ENCODE measurements around the gene SLC46A1. TPM values are rescaled to one million over a fixed set of nuclear protein-coding genes. Genes with fewer than 3 reads are reported as not detected.
A peak's percentile ranks its signal among the peaks of the same experiment; 100 is the strongest.
"Not testable (repeated sequence)": the region's sequence is repeated elsewhere in the genome, so short reads cannot be mapped to it uniquely, and the experiment has no call there.

The SLC46A1 gene
- 3.9 and 4.1 TPM in 2 replicates for total RNA-seq (2012; rRNA removed)

DNA sequence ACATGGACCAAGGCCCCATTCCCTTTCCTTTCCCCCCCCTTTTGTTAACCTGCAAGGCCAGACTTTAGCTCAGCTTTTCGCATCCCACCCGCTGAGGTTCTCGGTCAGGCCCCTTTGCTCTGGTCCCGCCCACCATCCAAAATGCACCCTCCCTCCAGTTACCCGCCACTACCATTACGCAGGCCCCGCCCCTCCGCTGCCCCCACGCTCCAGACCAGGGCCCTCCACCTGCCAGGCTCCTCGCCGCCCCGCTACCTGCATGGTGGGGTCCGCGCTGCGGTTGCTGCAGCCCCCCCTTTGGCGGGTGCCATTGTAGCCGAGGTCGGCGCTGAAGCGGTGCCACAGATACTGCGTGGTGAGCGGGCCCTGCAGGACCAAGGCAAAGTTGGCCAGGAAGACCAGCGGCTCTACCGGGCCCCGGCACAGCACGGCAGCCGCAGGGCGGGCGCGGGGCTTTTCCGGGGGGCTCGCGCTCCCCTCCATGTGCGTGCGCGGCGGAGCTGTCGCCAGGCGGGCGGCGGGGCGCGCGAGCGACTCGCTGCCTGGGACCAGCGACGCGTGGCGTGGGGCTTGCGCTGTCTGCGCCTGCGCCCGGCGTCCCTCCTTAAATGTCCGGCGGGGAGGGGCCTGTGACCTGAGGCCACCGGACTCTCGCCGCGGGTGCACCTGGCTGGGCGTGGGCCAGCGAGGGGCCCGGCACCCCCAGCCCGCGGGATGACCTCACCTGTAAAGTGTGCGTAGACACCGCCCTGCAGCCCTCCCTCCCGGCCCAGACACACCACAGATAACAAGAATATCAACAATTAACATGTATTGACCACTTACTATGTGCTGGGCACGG lies at the start of gene SLC46A1:
SLC46A1 (minus strand) TSS at position 581 of the 841 bp plus-strand sequence; CDS start at position 483, 98 bp downstream.
- peaks cover 17% of the 10 kb centered on the region for H3K4me1 ChIP-seq (ENCODE audit: control insufficient read depth, insufficient read depth, low read length)
- peaks cover 6% of the 10 kb centered on the region for H3K27me3 ChIP-seq (ENCODE audit: control insufficient read depth, insufficient read depth, low read length)
- no peaks in the 10 kb centered on the region for H3K9me3 ChIP-seq (replicated peaks; ENCODE audit: low read length)
- H3K9ac ChIP-seq (ENCODE audit: low read depth, low read length) = peak within 1 kb of the TSS; percentile 66
- H3K4me2 ChIP-seq (ENCODE audit: low read length) = peak within 1 kb of the TSS; percentile 98
- H3K36me3 ChIP-seq (ENCODE audit: insufficient read depth, low read length) = no peaks in the 10 kb centered on the region
- peak within 1 kb of the TSS; percentile 82 for H3K4me3 ChIP-seq (ENCODE audit: low read length)

DNA sequence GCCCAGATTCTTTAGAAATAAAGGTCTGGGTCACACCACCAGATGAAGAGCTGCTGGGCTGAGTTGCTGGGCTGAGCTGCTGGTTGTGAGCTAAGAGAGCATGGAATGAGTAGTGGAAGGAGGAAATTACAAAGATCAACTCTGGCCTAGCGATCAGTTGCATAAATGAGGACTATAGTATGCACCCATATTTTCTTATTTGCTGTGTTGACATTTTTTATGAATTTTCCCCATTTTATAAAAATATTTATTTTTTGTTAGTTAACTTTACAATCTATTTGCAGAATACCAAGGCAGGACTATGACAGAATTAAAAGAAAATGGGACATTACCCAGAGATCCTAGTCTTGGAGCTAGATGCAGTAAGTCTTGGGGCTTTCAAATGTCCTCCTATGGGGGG lies 43.8 kb upstream of the SLC46A1 start:
- Histone ChIP-seq H3K9me3 (replicated peaks; ENCODE audit: low read length) (no peaks in the 10 kb centered on the region), H3K9ac (ENCODE audit: low read depth, low read length) (no peak overlapping the region), H3K4me3 (ENCODE audit: low read length) (no peak overlapping the region), H3K27me3 (ENCODE audit: control insufficient read depth, insufficient read depth, low read length) (peaks cover 28% of the 10 kb centered on the region), H3K36me3 (ENCODE audit: insufficient read depth, low read length) (no peaks in the 10 kb centered on the region), H3K4me2 (ENCODE audit: low read length) (no peak overlapping the region), H3K4me1 (ENCODE audit: control insufficient read depth, insufficient read depth, low read length) (no peaks in the 10 kb centered on the region)

DNA sequence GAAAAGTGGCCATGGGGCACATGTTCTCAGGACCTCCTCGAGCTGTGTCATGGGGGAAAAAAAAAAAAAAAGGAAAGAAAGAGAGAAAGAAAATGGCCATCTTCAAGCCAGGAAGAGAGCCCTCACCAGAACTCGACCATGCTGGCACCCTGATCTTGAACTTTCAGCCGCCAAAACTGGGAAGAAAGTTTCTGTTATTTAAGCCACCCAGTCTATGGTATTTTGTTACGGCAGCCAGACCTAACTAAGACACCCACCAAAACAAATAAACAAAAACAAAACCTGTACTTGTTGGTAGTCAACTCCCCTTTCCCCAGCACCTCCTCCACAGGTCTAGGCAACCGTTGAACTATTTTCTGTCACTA lies 41.4 kb upstream of the SLC46A1 start:
- no peak overlapping the region for H3K4me3 ChIP-seq (ENCODE audit: low read length)
- no peaks in the 10 kb centered on the region for H3K9me3 ChIP-seq (replicated peaks; ENCODE audit: low read length)
- H3K36me3 ChIP-seq (ENCODE audit: insufficient read depth, low read length) = no peaks in the 10 kb centered on the region
- no peak overlapping the region for H3K4me2 ChIP-seq (ENCODE audit: low read length)
- no peaks in the 10 kb centered on the region for H3K4me1 ChIP-seq (ENCODE audit: control insufficient read depth, insufficient read depth, low read length)
- peaks cover 26% of the 10 kb centered on the region for H3K27me3 ChIP-seq (ENCODE audit: control insufficient read depth, insufficient read depth, low read length)
- no peak overlapping the region for H3K9ac ChIP-seq (ENCODE audit: low read depth, low read length)

DNA sequence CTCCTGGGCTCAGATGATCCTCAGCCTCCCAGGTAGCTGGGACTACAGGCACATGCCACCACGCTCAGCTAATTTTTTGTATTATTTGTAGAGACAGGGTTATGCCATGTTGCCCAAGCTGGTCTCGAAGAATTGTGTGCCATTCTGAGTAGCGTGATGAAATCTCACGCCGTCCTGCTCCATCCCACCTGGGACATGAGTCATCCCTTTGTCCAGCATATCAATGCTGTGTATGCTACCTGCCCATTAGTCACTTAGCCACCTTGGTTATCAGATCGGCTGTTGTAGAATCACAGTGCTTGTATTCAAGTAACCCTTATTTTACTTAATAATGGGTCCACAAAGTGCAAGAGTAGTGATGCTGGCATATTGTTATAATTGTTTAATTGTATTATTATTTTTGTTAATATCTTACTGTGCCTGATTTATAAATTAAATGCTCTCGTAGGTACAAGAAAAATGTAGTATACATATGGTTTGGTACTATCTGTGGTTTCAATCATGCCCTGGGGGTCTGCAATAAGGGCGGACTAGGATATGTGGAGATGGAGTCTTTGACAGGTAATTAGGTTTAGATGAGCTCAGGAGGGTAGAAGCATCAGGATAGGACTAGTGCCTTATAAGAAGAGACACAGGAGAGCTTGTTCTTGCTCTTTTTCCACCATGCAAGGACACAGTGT lies 40.8 kb upstream of the SLC46A1 start:
- Histone ChIP-seq H3K9ac (ENCODE audit: low read depth, low read length) (no peak overlapping the region), H3K4me1 (ENCODE audit: control insufficient read depth, insufficient read depth, low read length) (no peaks in the 10 kb centered on the region), H3K27me3 (ENCODE audit: control insufficient read depth, insufficient read depth, low read length) (peaks cover 27% of the 10 kb centered on the region), H3K4me3 (ENCODE audit: low read length) (no peak overlapping the region), H3K4me2 (ENCODE audit: low read length) (no peak overlapping the region), H3K36me3 (ENCODE audit: insufficient read depth, low read length) (no peaks in the 10 kb centered on the region), H3K9me3 (replicated peaks; ENCODE audit: low read length) (no peaks in the 10 kb centered on the region)

DNA sequence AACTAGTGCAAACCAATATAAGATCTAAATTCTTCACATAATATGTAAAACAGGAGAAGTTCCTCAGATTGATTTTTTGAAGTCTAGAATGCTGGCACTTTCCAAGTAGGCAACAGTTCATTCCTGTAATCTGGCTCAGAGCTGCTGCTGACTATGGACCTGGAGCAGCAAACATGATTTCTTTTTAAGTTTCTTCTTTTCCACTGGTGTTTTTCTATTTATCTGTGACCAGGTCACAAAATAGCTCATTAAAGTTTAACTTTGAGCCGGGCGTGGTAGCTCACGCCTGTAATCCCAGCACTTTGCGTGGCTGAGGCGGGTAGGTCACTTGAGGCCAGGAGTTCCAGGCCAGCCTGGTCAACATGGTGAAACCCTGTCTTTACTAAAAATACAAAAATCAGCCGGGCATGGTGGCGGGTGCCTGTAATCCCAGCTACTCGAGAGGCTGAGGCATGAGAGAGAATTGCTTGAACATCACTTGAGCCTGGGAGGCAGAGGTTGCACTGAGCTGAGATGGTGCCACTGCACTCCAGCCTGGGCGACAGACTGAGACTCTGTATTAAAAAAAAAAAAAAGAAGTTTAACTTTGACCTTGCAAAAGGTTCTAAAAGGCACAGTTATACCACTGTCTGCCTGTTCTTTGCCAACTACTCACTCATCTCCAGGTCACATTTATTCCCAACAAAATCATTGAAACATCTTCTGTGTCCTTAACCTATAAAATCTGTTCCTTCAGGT lies 38.1 kb upstream of the SLC46A1 start:
- Histone ChIP-seq H3K4me1 (ENCODE audit: control insufficient read depth, insufficient read depth, low read length) (no peaks in the 10 kb centered on the region), H3K9me3 (replicated peaks; ENCODE audit: low read length) (no peaks in the 10 kb centered on the region), H3K27me3 (ENCODE audit: control insufficient read depth, insufficient read depth, low read length) (peaks cover 26% of the 10 kb centered on the region), H3K4me2 (ENCODE audit: low read length) (no peak overlapping the region), H3K36me3 (ENCODE audit: insufficient read depth, low read length) (no peaks in the 10 kb centered on the region), H3K9ac (ENCODE audit: low read depth, low read length) (no peak overlapping the region), H3K4me3 (ENCODE audit: low read length) (no peak overlapping the region)

DNA sequence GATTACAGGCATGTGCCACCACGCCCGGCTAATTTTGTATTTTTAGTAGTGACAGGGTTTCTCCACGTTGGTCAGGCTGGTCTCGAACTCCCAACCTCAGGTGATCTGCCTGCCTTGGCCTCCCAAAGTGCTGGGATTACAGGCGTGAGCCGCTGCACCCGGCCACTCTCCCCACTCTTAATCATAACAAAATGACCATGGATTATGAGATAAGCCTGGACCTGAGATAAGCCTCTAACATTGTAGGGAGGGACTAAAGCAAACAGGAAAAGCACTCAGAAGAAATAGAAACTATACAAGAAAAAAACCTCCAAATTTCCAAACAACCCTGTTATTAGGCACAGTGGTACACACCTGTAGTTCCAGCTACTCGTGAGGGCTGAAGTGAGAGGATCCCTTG lies 28.3 kb upstream of the SLC46A1 start:
- peaks cover 27% of the 10 kb centered on the region for H3K27me3 ChIP-seq (ENCODE audit: control insufficient read depth, insufficient read depth, low read length)
- not testable (repeated sequence) for H3K4me1 ChIP-seq (ENCODE audit: control insufficient read depth, insufficient read depth, low read length); H3K9ac ChIP-seq (ENCODE audit: low read depth, low read length); H3K4me2 ChIP-seq (ENCODE audit: low read length); H3K36me3 ChIP-seq (ENCODE audit: insufficient read depth, low read length); H3K4me3 ChIP-seq (ENCODE audit: low read length); H3K9me3 ChIP-seq (replicated peaks; ENCODE audit: low read length)

DNA sequence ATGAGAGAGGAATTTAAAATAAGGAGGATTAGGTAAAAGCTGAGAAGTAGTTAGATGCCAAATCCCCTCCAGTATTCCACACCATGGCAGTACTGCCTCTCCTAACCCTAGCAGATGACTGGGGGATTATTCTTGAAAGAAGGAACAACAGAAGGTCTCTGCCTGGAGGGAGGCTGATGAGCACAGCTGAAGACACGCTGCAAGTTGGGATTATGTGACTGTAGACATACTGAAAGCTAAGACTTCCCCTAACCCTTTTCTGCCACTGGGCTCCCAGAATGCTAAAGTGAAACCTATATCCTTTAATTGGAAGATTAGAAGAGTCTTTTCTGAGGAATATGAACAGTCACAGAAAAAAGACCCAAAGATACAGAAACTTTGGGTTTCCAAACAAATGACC lies 27.7 kb upstream of the SLC46A1 start:
- no peaks in the 10 kb centered on the region for H3K36me3 ChIP-seq (ENCODE audit: insufficient read depth, low read length)
- H3K9me3 ChIP-seq (replicated peaks; ENCODE audit: low read length) = no peaks in the 10 kb centered on the region
- no peaks in the 10 kb centered on the region for H3K4me1 ChIP-seq (ENCODE audit: control insufficient read depth, insufficient read depth, low read length)
- no peak overlapping the region for H3K4me2 ChIP-seq (ENCODE audit: low read length)
- peaks cover 27% of the 10 kb centered on the region for H3K27me3 ChIP-seq (ENCODE audit: control insufficient read depth, insufficient read depth, low read length)
- H3K9ac ChIP-seq (ENCODE audit: low read depth, low read length) = no peak overlapping the region
- no peak overlapping the region for H3K4me3 ChIP-seq (ENCODE audit: low read length)

DNA sequence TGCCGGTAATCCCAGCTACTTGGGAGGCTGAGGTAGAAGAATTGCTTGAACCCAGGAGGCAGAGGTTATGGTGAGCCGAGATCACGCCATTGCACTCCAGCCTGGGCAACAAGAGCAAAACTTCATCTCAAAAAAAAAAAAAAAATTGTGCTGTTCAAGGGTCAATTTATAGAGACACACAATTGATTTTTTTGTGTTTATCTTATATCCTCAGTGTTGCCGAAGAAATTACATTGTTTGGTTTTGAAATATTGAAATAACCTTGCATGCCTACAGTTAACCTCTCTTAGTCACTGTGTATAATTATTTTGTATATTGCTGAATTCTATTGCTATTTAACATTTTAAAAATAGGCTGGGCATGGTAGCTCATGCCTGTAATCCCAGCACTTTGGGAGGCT lies 22.0 kb upstream of the SLC46A1 start:
- H3K9ac ChIP-seq (ENCODE audit: low read depth, low read length); H3K4me2 ChIP-seq (ENCODE audit: low read length); H3K4me1 ChIP-seq (ENCODE audit: control insufficient read depth, insufficient read depth, low read length); H3K36me3 ChIP-seq (ENCODE audit: insufficient read depth, low read length); H3K9me3 ChIP-seq (replicated peaks; ENCODE audit: low read length); H3K4me3 ChIP-seq (ENCODE audit: low read length): not testable (repeated sequence)
- peaks cover 51% of the 10 kb centered on the region for H3K27me3 ChIP-seq (ENCODE audit: control insufficient read depth, insufficient read depth, low read length)

DNA sequence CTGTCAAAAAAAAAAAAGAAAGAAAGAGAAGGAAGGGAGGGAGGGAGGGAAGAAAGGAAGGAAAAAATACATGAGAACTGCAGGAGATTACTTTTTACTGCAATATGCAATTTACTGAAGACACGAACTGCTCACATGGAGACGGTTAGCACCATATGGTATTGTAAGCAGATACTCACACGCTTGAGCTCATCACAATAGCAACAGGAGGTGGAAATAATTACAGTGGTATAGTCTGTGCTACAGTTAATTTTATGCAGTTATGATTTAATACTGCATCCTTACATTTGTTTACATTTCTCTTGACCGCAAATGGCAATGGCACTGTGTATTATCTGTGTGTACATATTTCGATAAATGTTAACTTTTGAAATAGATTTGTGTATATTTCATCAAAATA lies 21.4 kb upstream of the SLC46A1 start:
- Histone ChIP-seq H3K4me3 (ENCODE audit: low read length) (no peak overlapping the region), H3K36me3 (ENCODE audit: insufficient read depth, low read length) (no peaks in the 10 kb centered on the region), H3K9me3 (replicated peaks; ENCODE audit: low read length) (no peaks in the 10 kb centered on the region), H3K27me3 (ENCODE audit: control insufficient read depth, insufficient read depth, low read length) (peaks cover 51% of the 10 kb centered on the region), H3K4me1 (ENCODE audit: control insufficient read depth, insufficient read depth, low read length) (no peaks in the 10 kb centered on the region), H3K9ac (ENCODE audit: low read depth, low read length) (no peak overlapping the region), H3K4me2 (ENCODE audit: low read length) (no peak overlapping the region)

DNA sequence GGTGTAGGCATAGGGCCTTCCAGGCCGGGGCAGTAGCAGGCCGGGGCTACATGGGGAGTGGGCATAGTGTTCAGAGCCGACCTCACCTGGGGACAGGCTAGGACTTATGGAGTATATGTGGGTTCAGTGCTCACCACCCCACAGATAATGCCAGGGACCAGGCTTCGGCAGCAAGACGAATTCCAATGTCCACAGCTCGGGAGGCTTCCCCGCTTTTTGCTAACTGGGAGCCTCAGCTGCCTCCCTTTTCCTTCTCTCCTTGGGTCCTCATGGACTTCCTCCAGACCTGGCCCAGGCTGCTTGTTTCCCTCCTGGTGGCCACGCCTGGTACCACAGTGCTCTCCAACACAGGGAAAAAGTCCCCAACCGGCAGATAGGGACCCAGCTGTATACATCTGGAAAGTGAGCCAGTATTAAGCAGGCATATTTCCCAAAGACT lies 20.1 kb upstream of the SLC46A1 start:
- H3K36me3 ChIP-seq (ENCODE audit: insufficient read depth, low read length) = no peaks in the 10 kb centered on the region
- peaks cover 39% of the 10 kb centered on the region for H3K27me3 ChIP-seq (ENCODE audit: control insufficient read depth, insufficient read depth, low read length)

DNA sequence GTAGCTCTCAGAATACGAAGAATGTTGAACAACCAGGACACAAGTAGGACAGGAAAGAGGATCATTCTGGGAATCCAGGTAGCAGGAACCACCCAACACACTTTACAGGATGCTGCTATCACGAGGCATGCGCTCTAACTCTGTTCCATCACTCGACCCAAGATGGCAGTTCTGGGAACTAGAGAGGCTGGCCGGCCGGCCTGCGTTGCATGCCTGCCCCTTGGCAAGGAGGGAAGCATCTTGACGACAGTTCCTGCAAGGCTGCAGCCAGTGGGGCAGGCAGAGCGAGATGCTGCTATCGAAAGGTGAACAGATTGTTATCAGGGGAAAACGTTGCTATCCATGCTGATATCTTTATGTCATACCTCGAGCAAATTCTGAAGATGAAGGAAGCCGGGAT lies 19.2 kb upstream of the SLC46A1 start:
- Histone ChIP-seq H3K36me3 (ENCODE audit: insufficient read depth, low read length) (no peaks in the 10 kb centered on the region), H3K4me1 (ENCODE audit: control insufficient read depth, insufficient read depth, low read length) (no peaks in the 10 kb centered on the region), H3K9ac (ENCODE audit: low read depth, low read length) (no peak overlapping the region), H3K9me3 (replicated peaks; ENCODE audit: low read length) (no peaks in the 10 kb centered on the region), H3K27me3 (ENCODE audit: control insufficient read depth, insufficient read depth, low read length) (peaks cover 36% of the 10 kb centered on the region), H3K4me3 (ENCODE audit: low read length) (no peak overlapping the region), H3K4me2 (ENCODE audit: low read length) (no peak overlapping the region)

More for the DNA sequence above, 20.1 kb upstream of the SLC46A1 start:
- Histone ChIP-seq H3K9ac (ENCODE audit: low read depth, low read length) (no peak overlapping the region), H3K4me2 (ENCODE audit: low read length) (no peak overlapping the region), H3K4me1 (ENCODE audit: control insufficient read depth, insufficient read depth, low read length) (no peaks in the 10 kb centered on the region), H3K9me3 (replicated peaks; ENCODE audit: low read length) (no peaks in the 10 kb centered on the region), H3K4me3 (ENCODE audit: low read length) (no peak overlapping the region)
